Measurements from ENCODE around the gene TMEM38B. TPM values are rescaled to one million over a fixed set of nuclear protein-coding genes. Genes with fewer than 3 reads are reported as not detected.

Gene TMEM38B
- 13.6 TPM for polyA plus RNA-seq (2013, experiment 1 of 2)
- polyA plus RNA-seq (2013, experiment 2 of 2): 16.2 TPM

DNA sequence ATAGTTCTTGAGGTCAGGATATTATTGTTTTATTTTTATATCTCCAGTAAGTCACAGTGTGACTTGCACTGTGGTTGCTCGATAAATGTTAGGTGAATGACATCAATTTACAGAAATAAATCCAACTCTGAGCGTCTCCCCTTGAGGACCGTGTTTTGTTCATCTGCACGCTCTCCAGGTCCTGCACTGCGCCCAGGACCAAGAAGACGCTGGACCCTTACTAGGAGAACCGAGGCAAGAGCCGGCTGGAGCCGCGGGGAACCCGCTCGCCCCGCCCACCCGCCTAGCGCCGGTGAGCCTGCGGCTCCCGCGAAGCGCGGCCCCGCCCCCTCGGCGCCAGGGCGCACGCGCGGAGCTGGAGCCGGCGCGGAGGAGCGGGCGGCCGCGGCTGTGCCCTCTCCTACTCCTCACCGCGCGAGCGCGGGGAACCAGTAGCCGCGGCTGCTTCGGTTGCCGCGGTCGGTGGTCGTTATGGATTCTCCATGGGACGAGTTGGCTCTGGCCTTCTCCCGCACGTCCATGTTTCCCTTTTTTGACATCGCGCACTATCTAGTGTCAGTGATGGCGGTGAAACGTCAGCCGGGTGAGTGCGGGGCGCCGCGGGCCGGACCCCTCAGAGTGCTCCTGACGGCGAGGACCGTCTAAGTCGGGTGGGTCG, at the start of gene TMEM38B:
TSS of gene TMEM38B (plus strand) at position 352 of the 658 bp plus-strand sequence. CDS start at position 472, 120 bp downstream.
- H3K36me3 ChIP-seq (ENCODE audit: control insufficient read depth, insufficient read depth, low read length): no peaks in the 10 kb centered on the region
- H3K9me3 ChIP-seq (ENCODE audit: control insufficient read depth, low read length): no peaks in the 10 kb centered on the region
- WGBS, 2 experiments (ENCODE audit: insufficient coverage in 2 of 2): 0% methylated on average over 34 to 52 of the region's 65 CpGs
- peak within 1 kb of the TSS; percentile 62 for H3K4me3 ChIP-seq (ENCODE audit: extremely low read depth, insufficient read depth, low read length, poor library complexity, severe bottlenecking)
- H3K27ac ChIP-seq (ENCODE audit: low read depth, low read length, severe bottlenecking): no peak within 1 kb of the TSS
- peaks cover under 1% of the 10 kb centered on the region for H3K4me1 ChIP-seq (ENCODE audit: control insufficient read depth, insufficient read depth, low read length, poor library complexity, severe bottlenecking)

- peak overlapping the region; percentile 48 for H3K27ac ChIP-seq (ENCODE audit: low read depth, low read length, severe bottlenecking)
- no peaks in the 10 kb centered on the region for H3K36me3 ChIP-seq (ENCODE audit: control insufficient read depth, insufficient read depth, low read length)
- no peaks in the 10 kb centered on the region for H3K9me3 ChIP-seq (ENCODE audit: control insufficient read depth, low read length)
- 81 to 100% methylated on average over 3 to 6 of the region's 7 CpGs for WGBS, 2 experiments (ENCODE audit: insufficient coverage in 2 of 2)
- H3K4me3 ChIP-seq (ENCODE audit: extremely low read depth, insufficient read depth, low read length, poor library complexity, severe bottlenecking): no peak overlapping the region
- peaks cover 14% of the 10 kb centered on the region for H3K4me1 ChIP-seq (ENCODE audit: control insufficient read depth, insufficient read depth, low read length, poor library complexity, severe bottlenecking)
Observed at GRCh38 chr9:105646879-105647594, 47.3 kb upstream of the TMEM38B start.

DNA sequence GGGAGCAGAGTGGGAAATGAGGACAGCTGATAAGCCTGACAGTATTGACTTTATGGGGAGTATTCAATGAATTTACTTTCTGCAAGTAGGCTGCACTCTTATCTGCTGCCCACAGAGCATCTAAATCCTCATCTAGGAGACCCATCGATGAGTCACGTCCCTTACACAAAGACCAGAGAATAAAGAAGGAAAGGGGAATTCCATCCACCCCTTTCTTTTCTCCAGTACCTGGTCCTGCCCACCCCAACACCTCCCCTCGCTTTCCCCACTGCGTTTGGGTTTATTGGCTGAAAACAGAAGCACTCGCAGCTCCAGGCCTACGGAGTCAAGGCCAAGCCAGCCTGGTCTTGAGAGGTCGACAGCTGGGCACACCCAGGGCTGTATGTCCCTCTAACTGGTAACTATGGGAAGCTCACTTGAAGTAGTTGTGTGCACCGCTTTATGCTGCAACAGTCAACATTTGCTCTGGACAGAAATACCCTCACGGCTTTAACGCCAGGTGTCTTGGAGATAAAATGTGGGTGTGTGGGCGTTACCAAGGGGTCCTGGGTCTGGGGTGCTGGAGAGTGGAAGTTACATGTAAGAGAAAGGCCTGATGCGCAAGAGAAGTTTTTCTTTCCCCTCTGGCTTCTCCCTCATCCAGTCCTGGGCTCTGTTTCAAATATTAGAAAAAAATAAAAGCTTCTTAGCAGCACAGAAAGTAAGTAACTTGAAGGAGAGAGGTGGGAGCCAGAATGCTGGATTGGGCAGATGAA, 46.6 kb upstream of the TMEM38B start:
- Histone ChIP-seq H3K27ac (ENCODE audit: low read depth, low read length, severe bottlenecking) (peak overlapping the region; percentile 48), H3K36me3 (ENCODE audit: control insufficient read depth, insufficient read depth, low read length) (no peaks in the 10 kb centered on the region), H3K4me3 (ENCODE audit: extremely low read depth, insufficient read depth, low read length, poor library complexity, severe bottlenecking) (no peak overlapping the region), H3K4me1 (ENCODE audit: control insufficient read depth, insufficient read depth, low read length, poor library complexity, severe bottlenecking) (peaks cover 14% of the 10 kb centered on the region), H3K9me3 (ENCODE audit: control insufficient read depth, low read length) (no peaks in the 10 kb centered on the region)
- 69 to 92% methylated on average over 2 to 9 of the region's 12 CpGs for WGBS, 2 experiments (ENCODE audit: insufficient coverage in 2 of 2)

- WGBS, 2 experiments (ENCODE audit: insufficient coverage in 2 of 2): 51 to 60% methylated on average over 1 to 4 of the region's 4 CpGs
- H3K9me3 ChIP-seq (ENCODE audit: control insufficient read depth, low read length): no peaks in the 10 kb centered on the region
- H3K4me3 ChIP-seq (ENCODE audit: extremely low read depth, insufficient read depth, low read length, poor library complexity, severe bottlenecking): no peak overlapping the region
- peaks cover 15% of the 10 kb centered on the region for H3K4me1 ChIP-seq (ENCODE audit: control insufficient read depth, insufficient read depth, low read length, poor library complexity, severe bottlenecking)
- no peak overlapping the region for H3K27ac ChIP-seq (ENCODE audit: low read depth, low read length, severe bottlenecking)
- no peaks in the 10 kb centered on the region for H3K36me3 ChIP-seq (ENCODE audit: control insufficient read depth, insufficient read depth, low read length)
Observed at GRCh38 chr9:105651806-105652205, 42.5 kb upstream of the TMEM38B start.

GRCh38 chr9:105656131-105656921, 38.0 kb upstream of the TMEM38B start:
- Histone ChIP-seq H3K4me1 (ENCODE audit: control insufficient read depth, insufficient read depth, low read length, poor library complexity, severe bottlenecking) (peaks cover 5% of the 10 kb centered on the region), H3K9me3 (ENCODE audit: control insufficient read depth, low read length) (no peaks in the 10 kb centered on the region), H3K36me3 (ENCODE audit: control insufficient read depth, insufficient read depth, low read length) (no peaks in the 10 kb centered on the region), H3K4me3 (ENCODE audit: extremely low read depth, insufficient read depth, low read length, poor library complexity, severe bottlenecking) (peak overlapping the region; percentile 50), H3K27ac (ENCODE audit: low read depth, low read length, severe bottlenecking) (no peak overlapping the region)
- WGBS, 2 experiments (ENCODE audit: insufficient coverage in 2 of 2): 5 to 6% methylated on average over 64 to 71 of the region's 75 CpGs

DNA sequence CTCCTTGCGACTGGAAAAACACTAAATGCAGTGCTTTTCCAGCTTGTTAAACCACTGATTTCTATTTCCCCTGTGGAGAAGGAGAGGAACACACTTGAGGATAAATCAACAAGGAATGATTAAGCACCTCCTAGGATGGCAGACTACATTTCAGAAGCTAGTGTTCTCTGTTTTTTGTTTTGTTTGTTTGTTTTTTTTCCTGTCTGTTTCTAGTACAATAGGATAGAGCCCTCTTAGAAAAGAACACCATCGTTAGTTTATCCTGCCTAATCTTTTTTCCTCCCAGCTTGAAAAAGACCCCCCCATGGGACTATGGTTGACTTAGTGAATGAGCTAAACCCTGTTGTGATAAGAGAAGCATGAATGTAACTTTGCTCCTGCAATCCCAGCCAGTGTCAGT, 36.0 kb upstream of the TMEM38B start:
- H3K9me3 ChIP-seq (ENCODE audit: control insufficient read depth, low read length): no peaks in the 10 kb centered on the region
- peaks cover 5% of the 10 kb centered on the region for H3K4me1 ChIP-seq (ENCODE audit: control insufficient read depth, insufficient read depth, low read length, poor library complexity, severe bottlenecking)
- no peak overlapping the region for H3K27ac ChIP-seq (ENCODE audit: low read depth, low read length, severe bottlenecking)
- no CpG with 5 or more reads among the region's 2 CpGs for WGBS, 2 experiments (ENCODE audit: insufficient coverage in 2 of 2)
- H3K4me3 ChIP-seq (ENCODE audit: extremely low read depth, insufficient read depth, low read length, poor library complexity, severe bottlenecking): no peak overlapping the region
- H3K36me3 ChIP-seq (ENCODE audit: control insufficient read depth, insufficient read depth, low read length): no peaks in the 10 kb centered on the region

DNA sequence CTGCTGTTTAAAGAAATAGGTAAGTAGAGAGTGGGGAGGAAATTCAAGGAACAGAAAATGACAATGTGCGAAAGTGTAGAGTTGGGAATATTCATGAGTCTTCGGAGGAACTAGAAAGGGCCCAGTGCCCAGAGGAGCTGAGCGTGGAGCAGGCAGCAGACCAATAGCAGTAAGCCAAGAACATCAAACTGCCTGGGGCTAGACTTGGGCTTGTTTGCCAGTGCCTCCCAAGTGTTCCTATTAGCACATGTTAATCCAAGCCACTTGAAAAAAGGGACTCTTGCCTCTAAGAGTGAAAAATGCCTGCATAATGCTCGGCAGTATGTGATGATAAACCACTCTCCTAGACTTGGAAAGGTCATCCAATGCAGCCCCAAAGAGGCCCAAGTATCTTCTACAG, 33.3 kb upstream of the TMEM38B start:
- no peaks in the 10 kb centered on the region for H3K36me3 ChIP-seq (ENCODE audit: control insufficient read depth, insufficient read depth, low read length)
- H3K9me3 ChIP-seq (ENCODE audit: control insufficient read depth, low read length): no peaks in the 10 kb centered on the region
- no peak overlapping the region for H3K4me3 ChIP-seq (ENCODE audit: extremely low read depth, insufficient read depth, low read length, poor library complexity, severe bottlenecking)
- 73 to 90% methylated on average over 4 of the region's 4 CpGs for WGBS, 2 experiments (ENCODE audit: insufficient coverage in 2 of 2)
- H3K4me1 ChIP-seq (ENCODE audit: control insufficient read depth, insufficient read depth, low read length, poor library complexity, severe bottlenecking): peaks cover under 1% of the 10 kb centered on the region
- H3K27ac ChIP-seq (ENCODE audit: low read depth, low read length, severe bottlenecking): no peak overlapping the region

DNA sequence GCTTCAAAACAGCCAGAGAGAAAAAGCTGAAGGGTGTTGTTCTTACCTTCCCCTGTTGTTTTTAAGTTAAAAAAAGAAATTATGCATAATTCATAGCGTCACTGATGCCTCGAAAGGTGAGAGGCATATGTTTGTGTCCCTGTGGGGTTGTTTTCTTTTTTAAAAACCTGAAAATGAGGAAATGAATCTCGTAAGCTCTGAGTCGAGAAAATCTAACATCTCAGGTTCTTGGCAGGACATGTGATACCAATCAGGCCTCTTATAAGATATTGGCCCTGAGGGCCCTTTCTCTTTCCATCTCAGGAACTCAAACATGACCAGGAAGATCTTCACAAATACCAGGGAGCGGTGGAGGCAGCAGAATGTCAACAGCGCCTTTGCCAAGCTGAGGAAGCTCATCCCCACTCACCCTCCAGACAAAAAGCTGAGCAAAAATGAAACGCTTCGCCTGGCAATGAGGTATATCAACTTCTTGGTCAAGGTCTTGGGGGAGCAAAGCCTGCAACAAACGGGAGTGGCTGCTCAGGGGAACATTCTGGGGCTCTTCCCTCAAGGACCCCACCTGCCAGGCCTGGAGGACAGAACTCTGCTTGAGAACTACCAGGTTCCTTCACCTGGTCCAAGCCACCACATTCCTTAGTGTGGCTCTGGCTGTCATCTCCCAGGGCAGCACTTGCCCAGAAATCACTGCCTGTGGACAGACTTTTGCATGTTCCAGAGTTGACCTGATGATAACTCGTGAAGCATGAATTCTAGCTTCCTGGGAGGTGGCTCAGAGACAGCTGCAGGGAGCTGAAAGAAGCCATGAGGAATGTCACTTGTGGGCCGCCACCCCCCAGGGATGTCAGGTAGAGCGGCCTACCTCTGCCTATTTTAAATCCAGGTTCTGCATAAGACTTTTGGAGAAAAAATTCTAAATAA, 31.9 kb upstream of the TMEM38B start, which contains the start of gene TAL2:
TSS of gene TAL2 (plus strand) at position 274 of the 921 bp plus-strand sequence. CDS start at position 314, 40 bp downstream.
- Histone ChIP-seq H3K36me3 (ENCODE audit: control insufficient read depth, insufficient read depth, low read length) (no peaks in the 10 kb centered on the region), H3K4me3 (ENCODE audit: extremely low read depth, insufficient read depth, low read length, poor library complexity, severe bottlenecking) (no peak within 1 kb of the TSS), H3K27ac (ENCODE audit: low read depth, low read length, severe bottlenecking) (no peak within 1 kb of the TSS), H3K9me3 (ENCODE audit: control insufficient read depth, low read length) (no peaks in the 10 kb centered on the region), H3K4me1 (ENCODE audit: control insufficient read depth, insufficient read depth, low read length, poor library complexity, severe bottlenecking) (no peaks in the 10 kb centered on the region)
- 82 to 92% methylated on average over 5 to 7 of the region's 12 CpGs for WGBS, 2 experiments (ENCODE audit: insufficient coverage in 2 of 2)

DNA sequence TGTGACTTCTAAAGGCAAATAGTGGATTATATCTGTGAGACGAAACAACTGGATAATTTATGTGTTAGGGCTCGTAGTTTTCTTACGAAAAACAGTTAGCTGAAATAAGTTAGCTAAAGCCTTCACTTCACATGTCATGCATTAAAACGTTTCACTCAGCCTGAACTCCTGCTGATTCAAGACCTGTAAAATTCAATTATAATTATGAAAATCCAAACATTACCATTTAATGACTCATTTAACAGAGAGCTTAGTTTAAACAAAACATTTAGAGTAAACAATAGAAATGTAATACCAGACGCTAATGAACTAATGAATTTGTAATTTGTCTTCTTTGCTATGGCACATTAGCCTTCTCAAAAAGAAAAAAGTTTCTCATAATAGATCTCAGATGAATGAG, 30.4 kb upstream of the TMEM38B start:
- no peak overlapping the region for H3K4me3 ChIP-seq (ENCODE audit: extremely low read depth, insufficient read depth, low read length, poor library complexity, severe bottlenecking)
- no peaks in the 10 kb centered on the region for H3K9me3 ChIP-seq (ENCODE audit: control insufficient read depth, low read length)
- WGBS, 2 experiments (ENCODE audit: insufficient coverage in 2 of 2): 82 to 100% methylated on average over 1 to 4 of the region's 5 CpGs
- no peaks in the 10 kb centered on the region for H3K36me3 ChIP-seq (ENCODE audit: control insufficient read depth, insufficient read depth, low read length)
- no peaks in the 10 kb centered on the region for H3K4me1 ChIP-seq (ENCODE audit: control insufficient read depth, insufficient read depth, low read length, poor library complexity, severe bottlenecking)
- no peak overlapping the region for H3K27ac ChIP-seq (ENCODE audit: low read depth, low read length, severe bottlenecking)
